GM10248 (cell line): ENCODE results near the gene VPS13A.

Source experiments
- CTCF ChIA-PET: fragments of 300-600 bp; sonication (Branson Sonifier 250); formaldehyde crosslinking; extraction: SDS; loops from one replicate; lab custom pipeline; 2021; ENCODE audit warnings: antibody characterized with exemption; lab: Yijun Ruan, JAX
- POLR2A ChIA-PET: fragments of 350-650 bp; sonication (Branson Sonifier 250); formaldehyde crosslinking; extraction: SDS; loops from one replicate; lab custom pipeline; 2020; ENCODE audit warnings: antibody characterized with exemption; lab: Yijun Ruan, JAX
- DNase-seq: peaks from one replicate; pipeline ENCODE4 v3.0.0; 2012; ENCODE audit errors: extremely low spot score
- CTCF ChIP-seq: IDR thresholded peaks from 2 replicates; pipeline ENCODE4 v1.5.1; 2012; ENCODE audit warnings: mild to moderate bottlenecking, low read depth; ENCODE audit errors: extremely low read depth, missing control alignments, control extremely low read depth

The VPS13A gene

GRCh38 chr9:77417566-77417965 is 240.2 kb downstream of the VPS13A start:
- CTCF ChIA-PET = interaction anchor here (0.9 to 3.7 kb wide), 3 partner anchors 9 to 39 kb away, joined by 3 to 23 read pairs (median 7); no protein-coding TSS in a partner anchor
- POLR2A ChIA-PET = no interaction called here
- no peak for TF ChIP-seq CTCF
- no peak for DNase-seq

DNA sequence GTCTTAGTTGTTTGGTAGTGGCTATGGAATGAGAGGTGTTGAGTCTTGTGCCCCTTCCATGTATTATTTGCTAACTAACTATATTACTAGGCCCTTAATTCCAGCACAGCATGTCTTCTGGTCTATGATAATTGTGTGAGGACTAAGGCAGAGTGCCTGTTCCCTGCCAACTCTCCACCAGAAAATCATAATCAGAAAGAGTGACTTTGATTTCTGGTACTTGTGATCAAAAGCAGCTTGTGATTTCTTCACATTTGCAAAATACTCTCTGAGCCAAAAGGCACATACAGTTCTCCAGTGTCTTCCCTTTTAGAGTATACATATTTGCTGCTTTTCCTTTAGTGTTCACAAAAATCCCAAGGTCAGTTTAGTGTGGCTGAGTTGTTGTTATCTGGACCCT is 240.9 kb downstream of the VPS13A start:
- no peak for DNase-seq
- ChIA-PET CTCF (interaction anchor here (0.9 to 3.7 kb wide), 4 partner anchors 9 to 39 kb away, joined by 3 to 23 read pairs (median 10); no protein-coding TSS in a partner anchor), POLR2A (interaction anchor here (0.6 kb wide), 1 partner anchor 55 kb away, joined by 3 read pairs; no protein-coding TSS in a partner anchor)
- TF ChIP-seq CTCF = no peak

GRCh38 chr9:77420641-77421040 is 243.3 kb downstream of the VPS13A start:
- ChIA-PET CTCF (interaction anchor here (2.3 to 3.7 kb wide), 2 partner anchors 13 to 36 kb away, joined by 12 to 23 read pairs; no protein-coding TSS in a partner anchor), POLR2A (no interaction called here)
- TF ChIP-seq CTCF = no peak
- no peak for DNase-seq

- CTCF ChIA-PET = interaction anchor here (1.2 to 2.8 kb wide), 3 partner anchors 12 to 41 kb away, joined by 4 to 15 read pairs (median 5); no protein-coding TSS in a partner anchor
- no peak for DNase-seq
- no peak for TF ChIP-seq CTCF
- POLR2A ChIA-PET = no interaction called here
Observed at GRCh38 chr9:77421506-77422265, 244.4 kb downstream of the VPS13A start.

DNA sequence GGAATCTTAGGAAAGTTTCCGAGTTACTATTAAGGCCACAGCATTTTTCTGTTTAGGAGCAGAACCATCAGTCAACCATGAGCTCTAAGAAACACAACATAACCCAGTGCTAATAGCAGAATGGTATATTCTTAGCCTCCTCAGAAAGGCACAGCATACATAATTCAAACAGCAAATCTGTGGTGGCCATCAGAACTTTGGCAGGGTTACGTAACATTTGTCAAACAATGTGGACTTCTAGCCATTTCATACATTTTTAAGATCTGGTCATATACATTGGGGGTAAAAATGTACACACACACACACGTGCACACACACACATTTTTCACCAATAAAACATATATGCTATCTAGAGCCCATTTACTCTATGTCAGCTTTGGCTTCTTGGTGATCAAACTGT is 245.6 kb downstream of the VPS13A start:
- POLR2A ChIA-PET = no interaction called here
- no peak for DNase-seq
- CTCF ChIA-PET = interaction anchor here (1.2 to 2.8 kb wide), 4 partner anchors 10 to 40 kb away, joined by 4 to 24 read pairs (median 10); no protein-coding TSS in a partner anchor
- no peak for TF ChIP-seq CTCF

DNA sequence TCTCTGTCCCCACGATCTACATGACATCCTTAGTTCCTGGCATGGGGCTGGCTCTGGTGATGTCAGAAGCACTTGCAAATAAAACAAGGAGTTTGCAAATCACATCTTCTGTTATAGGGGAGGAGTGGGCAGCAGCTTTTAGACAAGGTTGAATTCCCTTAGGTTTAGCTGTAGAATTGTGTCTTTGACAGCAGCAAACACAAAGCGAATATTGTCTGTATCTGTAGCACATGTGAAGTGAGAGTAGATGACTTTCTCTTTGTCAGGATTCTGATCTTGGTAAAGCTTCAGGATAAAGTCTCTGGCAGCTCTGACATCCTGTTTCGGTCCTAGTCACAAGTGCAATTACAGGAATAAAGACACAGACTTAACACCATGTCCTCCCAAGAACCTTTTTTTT is 246.5 kb downstream of the VPS13A start:
- ChIA-PET POLR2A (no interaction called here), CTCF (interaction anchor here (2.8 kb wide), 2 partner anchors 10 to 33 kb away, joined by 15 to 24 read pairs; no protein-coding TSS in a partner anchor)
- no peak for TF ChIP-seq CTCF

More for the DNA sequence above, 246.5 kb downstream of the VPS13A start:
- no peak for DNase-seq
